Keratinocyte (primary cell): Measurements from ENCODE around the gene PIERCE2.

Experiments used
- CTCF ChIP-seq, 3 experiments: IDR thresholded peaks in 1 of 3; conservative IDR thresholded peaks in 1 of 3; optimal IDR thresholded peaks in 1 of 3; 2 replicates in 2 of 3; 3 replicates in 1 of 3; pipeline versions ENCODE3 to v1.5.1; 2011; ENCODE audit warnings: low read length in 3 of 3, mild to moderate bottlenecking in 3 of 3, moderate library complexity in 2 of 3, control low read depth in 1 of 3, inconsistent platforms in 1 of 3; ENCODE audit not compliant: insufficient read depth in 2 of 3; ENCODE audit errors: extremely low read depth in 1 of 3
- EZH2 ChIP-seq: IDR thresholded peaks from one replicate; pipeline ENCODE4 v1.6.1; 2012; ENCODE audit warnings: inconsistent platforms, mild to moderate bottlenecking, low read length, moderate library complexity

GRCh38 chr15:55383687-55384086, 24.6 kb upstream of the PIERCE2 start:
- TF ChIP-seq CTCF (optimal IDR thresholded peaks at IDR 0.05 in 1 of 3, IDR thresholded peaks at IDR 0.05 in 1 of 3, conservative IDR thresholded peaks at IDR 0.05 in 1 of 3; ENCODE audit: extremely low read depth in 1 of 3, insufficient read depth in 2 of 3, low read length in 3 of 3) (no peak), EZH2 (no peak)
